Measurements from ENCODE around the gene ARHGAP31.

ARHGAP31 gene

GRCh38 chr3:119300991-119301391 is 6.8 kb downstream of the ARHGAP31 start:
- no peak for TF ChIP-seq SIN3A (IDR thresholded peaks at IDR 0.05; ENCODE audit: borderline replicate concordance, insufficient read depth, low read length)

- no peak for TF ChIP-seq REST (IDR thresholded peaks at IDR 0.05; ENCODE audit: insufficient read depth in 1 of 2, low read depth in 2 of 2, low read length in 2 of 2)
Measured at GRCh38 chr3:119301662-119302061, 7.5 kb downstream of the ARHGAP31 start.

GRCh38 chr3:119302697-119303551 is 8.7 kb downstream of the ARHGAP31 start:
- no peak for TF ChIP-seq REST (IDR thresholded peaks at IDR 0.05; ENCODE audit: insufficient read depth in 1 of 2, low read depth in 2 of 2, low read length in 2 of 2)
- TF ChIP-seq SIN3A (IDR thresholded peaks at IDR 0.05; ENCODE audit: borderline replicate concordance, insufficient read depth, low read length): no peak
- no peak for TF ChIP-seq TAF1 (IDR thresholded peaks at IDR 0.05; ENCODE audit: borderline replicate concordance, insufficient read depth, low read length)
- TF ChIP-seq FOXP2 (optimal IDR thresholded peaks at IDR 0.05; ENCODE audit: borderline replicate concordance, extremely low read depth, extremely low read length, insufficient read depth): no peak
- no peak for TF ChIP-seq POLR2AphosphoS5 (IDR thresholded peaks at IDR 0.05; ENCODE audit: low read depth, low read length)

- no peak for TF ChIP-seq FOXP2 (optimal IDR thresholded peaks at IDR 0.05; ENCODE audit: borderline replicate concordance, extremely low read depth, extremely low read length, insufficient read depth)
- TF ChIP-seq TAF1 (IDR thresholded peaks at IDR 0.05; ENCODE audit: borderline replicate concordance, insufficient read depth, low read length): no peak
- no peak for TF ChIP-seq SIN3A (IDR thresholded peaks at IDR 0.05; ENCODE audit: borderline replicate concordance, insufficient read depth, low read length)
- TF ChIP-seq POLR2AphosphoS5 (IDR thresholded peaks at IDR 0.05; ENCODE audit: low read depth, low read length): no peak
- no peak for TF ChIP-seq REST (IDR thresholded peaks at IDR 0.05; ENCODE audit: insufficient read depth in 1 of 2, low read depth in 2 of 2, low read length in 2 of 2)
Measured at GRCh38 chr3:119304201-119304713, 10.1 kb downstream of the ARHGAP31 start.

GRCh38 chr3:119305286-119305685 is 11.1 kb downstream of the ARHGAP31 start:
- no peak for TF ChIP-seq FOXP2 (optimal IDR thresholded peaks at IDR 0.05; ENCODE audit: borderline replicate concordance, extremely low read depth, extremely low read length, insufficient read depth)
- TF ChIP-seq REST (IDR thresholded peaks at IDR 0.05; ENCODE audit: insufficient read depth in 1 of 2, low read depth in 2 of 2, low read length in 2 of 2): no peak
- no peak for TF ChIP-seq SIN3A (IDR thresholded peaks at IDR 0.05; ENCODE audit: borderline replicate concordance, insufficient read depth, low read length)
- no peak for TF ChIP-seq POLR2AphosphoS5 (IDR thresholded peaks at IDR 0.05; ENCODE audit: low read depth, low read length)
- no peak for TF ChIP-seq TAF1 (IDR thresholded peaks at IDR 0.05; ENCODE audit: borderline replicate concordance, insufficient read depth, low read length)

Data from PFSK-1 (cell line).